Activated CD4-positive, alpha-beta T cell treated with anti-CD3 and anti-CD28 coated beads, Interleukin-2, Interleukin-4, amounts not matched to agents 100 ng/mL and 50 ng/mL, durations not matched to agents 16 hours and 8 hours (primary cell): ENCODE results near the gene FJX1.
A peak's percentile ranks its signal among the peaks of the same experiment; 100 is the strongest.

Experiments
- DNase-seq: peaks from one replicate; pipeline ENCODE4 v3.0.0-alpha.2; 2020; ENCODE audit warnings: low spot score

The FJX1 gene

DNA sequence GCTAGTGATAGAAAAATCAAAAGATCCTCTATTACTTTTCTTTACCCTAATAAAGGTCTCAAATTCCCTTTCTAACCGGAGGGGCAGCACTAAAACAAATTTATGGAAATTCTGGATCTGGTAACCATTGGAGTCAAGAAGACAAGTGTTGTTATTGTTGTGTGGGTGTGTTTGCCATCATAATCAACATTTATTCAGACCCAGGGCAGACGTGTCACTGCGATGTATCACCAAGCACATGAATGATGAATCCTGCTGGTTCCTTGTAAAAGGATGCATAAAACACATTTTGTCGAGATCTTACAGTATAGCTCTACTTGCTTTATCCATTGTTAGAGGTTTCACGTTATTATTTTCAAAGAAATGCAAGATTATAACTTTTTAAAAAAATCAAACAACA lies 12.1 kb upstream of the FJX1 start:
- no peak for DNase-seq

DNA sequence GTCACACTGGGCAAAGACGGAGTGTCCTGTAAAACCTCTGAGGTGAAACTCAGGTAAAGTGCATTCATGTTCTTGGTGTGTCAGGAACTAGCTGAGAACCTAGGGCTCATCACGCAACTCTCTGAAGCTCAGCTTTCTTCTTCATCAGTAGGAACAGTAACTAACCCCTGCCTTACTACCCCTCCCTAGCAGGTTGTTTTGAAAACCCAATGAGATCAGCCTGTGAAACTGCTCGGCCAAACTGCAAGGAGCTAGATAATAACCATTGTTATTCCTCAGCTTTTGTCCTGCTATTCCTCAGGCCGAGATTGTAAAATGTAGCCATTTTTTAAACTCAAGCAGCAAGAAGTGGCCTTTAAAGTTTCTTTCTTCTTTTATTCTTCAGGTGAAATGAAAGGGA lies 9.8 kb upstream of the FJX1 start:
- no peak for DNase-seq

DNA sequence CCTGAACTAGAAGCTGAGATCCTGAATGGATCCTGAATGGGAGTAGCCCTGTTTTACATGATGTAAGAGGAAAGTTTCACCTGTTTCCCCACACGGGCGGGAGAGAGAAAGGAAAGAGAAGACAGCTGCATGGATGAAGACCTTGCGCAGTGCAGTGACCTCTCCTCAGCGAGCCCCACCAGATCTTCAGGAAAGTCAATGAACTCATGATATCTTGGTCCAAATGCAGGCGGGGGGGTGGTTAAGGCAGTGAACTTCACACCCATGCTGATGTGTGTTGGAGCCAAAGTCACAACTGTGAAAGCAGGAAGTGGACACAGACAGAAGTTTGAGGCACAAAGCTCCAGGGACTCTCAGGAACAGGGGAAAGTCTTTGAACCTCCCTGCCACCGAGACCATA lies 8.6 kb upstream of the FJX1 start:
- DNase-seq: no peak

DNA sequence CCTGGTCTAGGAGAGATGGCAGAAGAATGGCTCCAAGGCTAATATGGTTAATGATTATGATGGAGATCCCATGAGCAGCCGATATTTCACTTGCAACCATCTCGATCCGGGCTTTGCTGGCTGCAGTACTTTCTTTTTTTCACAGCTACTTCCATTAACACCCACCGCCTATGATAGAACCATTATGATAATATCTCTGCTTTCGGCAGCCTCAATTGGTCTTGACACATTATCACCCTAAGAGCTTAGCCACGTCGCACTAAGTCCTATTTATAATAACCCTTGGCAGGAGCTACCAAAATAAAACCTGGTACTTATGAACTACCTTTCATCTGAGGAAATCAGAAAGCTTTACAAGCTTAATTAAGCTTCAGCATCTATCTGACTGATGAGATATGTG lies 7.6 kb upstream of the FJX1 start:
- no peak for DNase-seq

DNA sequence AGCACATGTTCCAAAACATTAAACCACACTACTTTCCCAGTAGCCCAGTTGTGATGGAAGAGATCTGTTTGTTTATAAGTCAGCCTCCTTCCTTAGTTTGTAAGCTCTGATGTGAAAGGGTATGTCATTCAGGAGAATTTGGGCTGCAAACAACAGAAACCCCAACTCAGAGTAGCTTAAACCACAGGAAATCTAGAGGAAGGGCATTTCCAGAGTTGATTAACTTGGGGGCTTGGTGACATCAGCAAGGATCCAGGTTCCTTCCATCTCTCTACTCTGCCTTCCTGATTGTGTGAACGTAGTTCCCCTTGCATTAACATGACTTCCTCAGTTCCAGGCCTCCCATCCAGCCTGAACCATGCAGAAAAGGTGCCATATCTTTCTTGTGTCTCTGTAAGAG lies 6.5 kb upstream of the FJX1 start:
- DNase-seq: no peak

DNA sequence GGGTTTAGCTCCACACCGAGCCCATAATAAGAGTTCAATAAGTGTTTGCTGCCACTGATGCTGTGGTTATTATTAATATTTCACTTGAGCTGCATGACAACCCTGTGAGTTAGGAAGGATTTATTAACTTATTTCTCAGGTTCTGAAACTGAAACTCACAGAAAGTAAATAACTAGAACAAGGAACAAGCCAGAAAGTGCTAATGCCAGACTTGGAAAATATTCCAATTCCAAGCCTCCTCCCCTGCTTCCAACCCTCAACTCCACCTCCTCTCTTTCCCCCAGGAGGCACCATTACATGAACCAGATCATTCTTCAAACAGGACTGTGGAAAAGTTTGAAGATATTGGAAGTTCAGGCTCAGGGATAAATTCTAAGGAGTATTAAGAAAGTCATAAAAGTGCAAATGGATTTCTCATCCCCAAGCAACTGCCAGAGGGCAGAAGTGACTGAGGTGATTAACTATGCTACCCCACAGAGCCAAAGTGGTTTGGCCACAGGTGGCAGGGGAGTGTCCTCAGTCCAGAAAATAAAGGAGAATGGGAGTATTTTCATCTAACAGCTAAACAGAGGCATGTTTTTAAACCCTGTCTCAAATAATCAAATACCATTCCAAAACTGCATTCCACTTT lies 3.2 kb upstream of the FJX1 start:
- no peak for DNase-seq

DNA sequence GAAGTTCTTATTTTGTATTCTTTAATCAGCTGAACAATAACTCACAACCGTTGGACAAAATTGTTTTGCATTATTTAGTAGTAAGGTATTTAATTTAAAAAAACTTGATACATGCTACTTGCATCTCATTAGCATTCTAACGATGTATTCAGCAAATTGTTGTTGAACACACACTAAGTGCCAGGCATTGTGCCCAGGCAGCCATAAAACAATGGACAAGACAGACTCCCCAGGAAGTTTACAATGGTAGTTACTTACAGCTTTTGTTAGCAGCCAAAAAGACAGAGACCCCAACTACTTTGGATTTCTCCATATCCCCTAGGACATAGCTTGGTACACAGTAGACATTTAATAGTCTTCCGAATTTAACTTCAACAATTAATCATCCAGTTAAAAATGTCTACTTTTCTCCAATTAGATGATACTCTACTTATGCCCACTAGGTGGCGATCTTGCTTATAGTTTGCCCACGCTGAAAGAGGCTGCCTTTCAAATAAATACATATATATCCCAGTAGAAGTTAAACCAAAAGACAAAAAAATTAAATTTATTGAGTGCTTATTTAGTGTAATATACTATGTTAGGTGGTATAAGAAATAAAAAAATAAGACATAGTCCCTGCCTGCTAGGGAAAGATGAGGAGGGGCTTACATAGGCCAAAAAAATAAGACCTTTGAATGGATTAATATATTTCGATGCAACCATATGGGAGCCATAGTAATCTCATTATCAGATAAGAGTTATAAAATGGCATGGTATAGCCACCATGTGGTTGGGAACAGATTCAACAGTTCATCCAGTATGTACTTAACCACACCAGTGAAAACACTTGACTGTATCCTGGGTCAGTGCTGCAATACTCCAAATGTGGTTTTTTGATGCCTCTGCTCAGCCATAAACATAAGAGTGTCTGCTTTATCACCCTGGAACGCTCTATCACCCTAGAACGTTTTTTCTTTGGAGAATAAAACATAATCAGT lies 2.0 kb upstream of the FJX1 start:
- peak; percentile 39 for DNase-seq

DNA sequence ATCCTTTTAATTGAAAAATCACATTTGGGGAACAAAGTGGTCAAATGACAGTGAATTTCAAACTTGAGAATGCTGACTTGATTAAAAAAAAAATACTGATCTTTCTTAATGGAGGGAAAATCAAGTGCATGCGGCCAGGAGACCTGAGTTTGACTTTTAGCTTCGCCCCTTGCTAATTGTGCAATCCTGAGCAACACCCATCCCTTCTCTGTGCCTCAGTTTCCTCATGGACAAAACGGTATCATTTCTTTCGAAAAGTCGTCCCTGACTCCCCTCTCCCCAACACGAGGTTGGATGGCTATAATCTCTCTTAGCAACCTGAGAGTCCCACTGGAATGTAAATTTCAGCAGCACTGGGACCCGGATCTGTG lies 959 bp upstream of the FJX1 start:
- no peak for DNase-seq

DNA sequence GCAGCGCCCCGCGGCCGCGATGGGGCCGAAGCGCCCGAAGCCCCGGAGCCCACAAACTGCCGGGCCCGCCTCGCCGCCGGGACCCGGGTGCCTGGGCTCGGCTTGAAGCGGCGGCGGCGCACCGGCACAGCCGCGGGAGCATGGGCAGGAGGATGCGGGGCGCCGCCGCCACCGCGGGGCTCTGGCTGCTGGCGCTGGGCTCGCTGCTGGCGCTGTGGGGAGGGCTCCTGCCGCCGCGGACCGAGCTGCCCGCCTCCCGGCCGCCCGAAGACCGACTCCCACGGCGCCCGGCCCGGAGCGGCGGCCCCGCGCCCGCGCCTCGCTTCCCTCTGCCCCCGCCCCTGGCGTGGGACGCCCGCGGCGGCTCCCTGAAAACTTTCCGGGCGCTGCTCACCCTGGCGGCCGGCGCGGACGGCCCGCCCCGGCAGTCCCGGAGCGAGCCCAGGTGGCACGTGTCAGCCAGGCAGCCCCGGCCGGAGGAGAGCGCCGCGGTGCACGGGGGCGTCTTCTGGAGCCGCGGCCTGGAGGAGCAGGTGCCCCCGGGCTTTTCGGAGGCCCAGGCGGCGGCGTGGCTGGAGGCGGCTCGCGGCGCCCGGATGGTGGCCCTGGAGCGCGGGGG lies 346 bp downstream of the FJX1 start:
- DNase-seq: peak; percentile 18

DNA sequence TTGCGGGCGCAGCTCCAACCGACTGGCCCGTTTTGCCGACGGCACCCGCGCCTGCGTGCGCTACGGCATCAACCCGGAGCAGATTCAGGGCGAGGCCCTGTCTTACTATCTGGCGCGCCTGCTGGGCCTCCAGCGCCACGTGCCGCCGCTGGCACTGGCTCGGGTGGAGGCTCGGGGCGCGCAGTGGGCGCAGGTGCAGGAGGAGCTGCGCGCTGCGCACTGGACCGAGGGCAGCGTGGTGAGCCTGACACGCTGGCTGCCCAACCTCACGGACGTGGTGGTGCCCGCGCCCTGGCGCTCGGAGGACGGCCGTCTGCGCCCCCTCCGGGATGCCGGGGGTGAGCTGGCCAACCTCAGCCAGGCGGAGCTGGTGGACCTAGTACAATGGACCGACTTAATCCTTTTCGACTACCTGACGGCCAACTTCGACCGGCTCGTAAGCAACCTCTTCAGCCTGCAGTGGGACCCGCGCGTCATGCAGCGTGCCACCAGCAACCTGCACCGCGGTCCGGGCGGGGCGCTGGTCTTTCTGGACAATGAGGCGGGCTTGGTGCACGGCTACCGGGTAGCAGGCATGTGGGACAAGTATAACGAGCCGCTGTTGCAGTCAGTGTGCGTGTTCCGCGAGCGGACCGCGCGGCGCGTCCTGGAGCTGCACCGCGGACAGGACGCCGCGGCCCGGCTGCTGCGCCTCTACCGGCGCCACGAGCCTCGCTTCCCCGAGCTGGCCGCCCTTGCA lies 1.0 kb downstream of the FJX1 start:
- DNase-seq: peak; percentile 16

DNA sequence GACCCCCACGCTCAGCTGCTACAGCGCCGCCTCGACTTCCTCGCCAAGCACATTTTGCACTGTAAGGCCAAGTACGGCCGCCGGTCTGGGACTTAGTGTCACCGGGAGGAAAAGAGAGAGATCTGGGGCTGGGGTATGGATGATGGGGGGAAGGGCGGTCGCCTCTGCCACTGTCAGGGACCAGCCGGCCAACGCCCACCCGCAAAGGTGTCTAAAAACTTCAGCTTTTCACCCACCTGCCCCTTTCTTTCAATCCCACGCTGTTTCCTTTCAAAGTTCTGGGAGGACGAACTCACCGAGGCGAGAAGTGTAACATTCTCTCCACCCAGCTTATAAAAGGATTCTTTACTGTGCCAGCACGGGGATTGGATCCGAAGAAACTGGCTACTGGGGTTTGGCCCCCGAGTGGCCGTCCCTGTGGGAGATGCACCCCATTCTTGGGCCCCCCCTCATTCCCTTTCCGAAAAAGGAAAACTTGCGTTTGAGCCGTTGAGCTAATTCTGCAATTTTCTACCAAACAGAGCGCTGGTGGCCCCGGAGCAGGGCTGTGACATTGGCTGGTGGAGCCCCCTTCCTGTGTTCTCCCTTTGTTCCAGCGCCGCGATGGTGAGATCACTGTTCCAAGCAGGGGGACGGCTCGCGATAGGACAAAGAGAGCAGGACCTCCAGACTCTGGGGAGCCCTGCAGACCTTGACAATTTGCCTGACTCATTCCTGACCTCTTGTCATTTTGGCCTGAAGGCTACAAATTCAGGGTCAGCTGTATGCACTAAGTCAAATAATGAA lies 1.8 kb downstream of the FJX1 start:
- DNase-seq: no peak

DNA sequence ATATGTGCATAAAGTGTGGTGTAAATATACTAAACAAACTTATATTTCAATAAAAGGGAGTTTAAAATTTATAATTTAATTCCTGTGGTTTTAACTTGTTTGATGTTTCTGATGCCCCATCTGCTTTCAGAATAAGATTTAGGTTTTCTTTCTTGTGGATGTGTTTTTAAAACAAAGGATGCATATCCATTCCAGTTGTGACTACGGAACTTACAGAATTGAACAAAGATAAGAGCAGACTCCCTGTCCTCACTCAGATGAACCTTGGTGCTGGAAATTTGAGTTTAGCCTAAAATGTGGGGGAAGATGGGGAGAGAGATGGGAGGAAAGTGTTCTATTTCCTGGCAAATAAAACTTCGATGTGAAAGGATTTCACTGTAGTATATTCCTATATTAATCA lies 2.5 kb downstream of the FJX1 start:
- DNase-seq: no peak

DNA sequence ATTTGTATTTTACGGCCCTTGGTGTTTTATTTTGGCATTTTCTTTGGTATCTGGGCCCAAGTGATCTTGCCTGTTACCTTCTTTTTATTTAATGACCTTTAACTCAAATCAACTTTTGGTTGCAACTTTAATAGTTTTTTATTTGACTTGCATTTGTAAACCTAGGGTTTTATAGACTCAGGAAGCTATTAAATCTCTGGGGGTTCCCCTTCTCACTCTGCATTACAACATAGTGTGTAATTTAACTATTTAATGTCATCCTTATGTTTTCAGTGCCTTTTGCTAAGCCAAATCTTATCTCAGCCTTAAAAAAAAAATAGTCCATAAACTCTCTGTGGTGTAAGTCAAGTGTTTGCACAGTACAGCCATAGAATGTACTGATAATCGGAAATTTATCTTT lies 3.4 kb downstream of the FJX1 start:
- no peak for DNase-seq

DNA sequence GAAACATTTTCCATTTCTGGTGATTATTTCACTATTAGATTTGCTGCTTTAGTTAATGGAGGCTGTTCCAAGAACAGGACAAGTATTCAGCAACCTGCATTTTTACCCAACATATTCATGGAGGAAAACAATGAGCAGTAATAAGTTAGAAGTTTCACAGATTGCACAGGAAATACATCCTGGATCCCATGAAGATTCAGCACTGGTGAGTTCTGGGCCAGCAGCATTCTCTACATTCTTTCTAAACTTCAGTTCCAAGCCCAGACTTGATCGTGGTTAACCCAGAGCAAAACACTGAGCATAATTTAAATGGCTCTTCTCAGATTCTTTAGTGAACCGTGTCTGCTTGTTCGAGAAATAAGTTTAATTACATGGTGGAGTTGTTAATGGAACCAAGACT lies 3.8 kb downstream of the FJX1 start:
- no peak for DNase-seq

DNA sequence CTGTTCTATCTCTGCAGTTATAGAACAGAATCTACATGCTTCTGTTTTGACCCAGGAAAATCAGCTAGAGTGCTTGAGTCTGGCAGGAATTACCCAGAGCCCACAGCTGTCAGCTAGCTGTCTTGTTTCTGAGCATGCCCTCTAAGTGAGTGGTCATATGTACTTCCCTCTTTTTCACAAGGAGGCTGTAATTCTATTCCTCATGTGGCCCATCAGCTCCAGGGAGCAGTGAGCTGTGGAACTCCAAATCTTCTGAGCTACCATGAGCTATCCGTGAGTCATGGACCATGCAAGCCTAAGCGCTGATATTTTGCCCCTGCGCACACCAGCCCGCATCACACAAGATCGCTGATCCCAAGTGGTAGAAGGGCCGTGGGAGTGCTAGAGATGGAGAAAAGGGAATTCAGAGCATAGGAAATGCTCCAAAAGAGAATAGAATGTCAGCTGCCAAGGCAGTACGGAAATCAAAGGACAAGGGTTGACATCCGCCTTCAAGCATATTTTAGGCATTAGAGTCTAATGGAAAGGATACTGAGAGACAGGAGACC lies 5.4 kb downstream of the FJX1 start:
- no peak for DNase-seq

DNA sequence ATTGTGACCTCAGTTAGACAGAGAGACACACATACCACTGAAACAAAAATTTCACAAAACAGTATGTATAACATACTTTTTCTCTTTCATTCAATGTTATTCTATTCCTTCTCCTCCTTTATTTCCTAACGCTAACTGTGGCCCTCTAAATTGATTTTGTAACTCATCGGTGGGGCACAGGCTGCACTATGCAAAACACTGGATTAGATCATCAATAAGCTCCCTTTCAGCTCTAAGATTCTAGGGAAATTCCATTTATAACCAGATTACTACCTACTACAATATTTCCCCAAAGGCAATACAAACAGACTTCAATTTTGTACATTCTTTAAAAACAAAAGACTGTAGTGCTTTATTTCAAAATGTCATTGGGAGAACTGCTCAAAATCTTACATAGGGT lies 6.1 kb downstream of the FJX1 start:
- no peak for DNase-seq

DNA sequence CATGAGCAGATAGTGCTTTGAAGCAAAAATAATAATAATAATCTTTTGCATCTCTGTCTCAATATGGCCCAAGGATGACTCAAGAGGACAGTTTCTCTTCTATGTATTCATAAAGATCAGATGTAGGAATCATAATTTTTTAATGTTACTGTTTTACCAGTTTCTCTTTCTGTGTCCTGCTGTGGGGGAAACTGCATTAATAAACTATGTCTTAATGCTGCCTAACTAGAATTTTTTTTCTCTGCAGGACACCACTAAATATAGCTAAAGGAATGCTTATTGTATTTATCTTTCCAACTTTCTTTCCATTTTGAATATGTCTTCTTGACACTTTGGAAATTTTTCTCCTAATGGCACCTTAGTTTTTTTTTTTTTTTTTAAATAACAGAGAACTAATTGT lies 6.5 kb downstream of the FJX1 start:
- no peak for DNase-seq

DNA sequence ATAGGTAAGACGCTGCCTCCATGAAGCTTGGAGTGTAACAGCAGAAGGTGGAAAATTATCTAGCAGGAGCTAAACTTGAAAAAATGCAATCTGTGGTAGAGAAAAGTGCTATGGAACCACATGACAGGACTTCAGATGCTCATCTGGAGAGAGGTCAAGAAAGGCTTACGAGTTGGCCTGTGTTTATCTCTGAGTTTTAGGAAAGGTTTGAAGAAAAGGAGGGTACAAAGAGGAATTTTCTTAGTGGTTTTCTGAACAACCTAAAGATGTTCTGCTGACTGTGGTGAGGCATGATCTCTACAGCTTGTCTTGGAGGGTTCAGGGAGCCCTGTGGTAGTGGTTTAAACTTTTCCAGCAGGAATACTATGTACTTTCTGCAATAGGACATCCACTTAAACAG lies 8.2 kb downstream of the FJX1 start:
- no peak for DNase-seq

DNA sequence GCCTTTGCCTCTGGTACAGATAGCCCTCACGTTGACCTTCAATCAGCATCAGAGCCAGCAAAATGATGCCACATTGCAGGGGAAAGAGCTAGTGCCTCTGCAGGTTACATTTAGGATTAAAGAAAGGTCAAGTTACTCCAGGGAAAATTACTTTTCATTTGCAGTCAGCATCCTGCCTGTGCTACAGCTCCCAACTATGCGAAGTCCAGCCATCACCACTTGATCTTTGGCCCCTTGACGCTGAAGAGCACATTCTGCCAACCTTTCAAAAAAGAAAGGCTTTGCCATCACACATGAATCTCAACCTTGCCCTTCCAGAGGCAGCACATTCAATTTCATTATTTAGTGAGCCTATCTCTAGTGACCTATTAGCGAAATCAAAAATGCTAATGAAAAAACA lies 11.3 kb downstream of the FJX1 start:
- DNase-seq: no peak

DNA sequence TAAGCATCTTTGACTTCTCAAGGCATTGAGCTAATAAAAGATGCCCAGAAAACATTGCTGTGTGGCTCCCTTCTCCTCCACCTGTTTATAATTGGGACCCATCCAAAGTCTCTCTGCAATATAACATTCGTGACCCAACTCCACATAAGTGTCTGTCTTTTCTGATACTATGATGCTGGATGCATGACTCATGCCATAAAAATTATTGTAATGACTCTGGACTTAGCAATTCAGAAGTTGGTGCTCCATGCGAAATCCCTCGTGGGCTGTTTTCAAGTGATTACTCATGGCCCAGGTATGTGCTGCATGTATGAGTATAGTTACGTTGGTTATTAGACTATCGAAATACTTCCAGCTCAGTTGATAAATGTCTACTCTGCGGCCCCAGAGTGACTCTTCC lies 11.7 kb downstream of the FJX1 start:
- no peak for DNase-seq

DNA sequence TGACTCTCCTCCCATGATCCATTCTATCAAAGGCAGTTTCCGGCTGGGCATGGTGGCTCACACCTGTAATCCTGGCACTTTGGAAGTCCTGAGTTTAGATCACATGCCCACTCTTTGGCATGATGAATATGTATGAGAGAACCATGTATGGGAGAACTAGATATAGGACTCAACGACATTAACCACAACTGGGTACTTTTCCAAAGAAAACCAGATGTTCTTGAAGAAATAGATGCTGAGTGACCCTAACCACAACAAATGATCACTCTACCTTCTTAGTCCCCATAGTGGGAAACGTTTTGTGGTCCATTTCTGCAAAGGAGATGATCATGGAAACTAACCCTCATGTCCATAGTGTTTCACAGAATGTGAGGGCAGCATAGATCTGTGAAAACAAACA lies 13.6 kb downstream of the FJX1 start:
- no peak for DNase-seq

DNA sequence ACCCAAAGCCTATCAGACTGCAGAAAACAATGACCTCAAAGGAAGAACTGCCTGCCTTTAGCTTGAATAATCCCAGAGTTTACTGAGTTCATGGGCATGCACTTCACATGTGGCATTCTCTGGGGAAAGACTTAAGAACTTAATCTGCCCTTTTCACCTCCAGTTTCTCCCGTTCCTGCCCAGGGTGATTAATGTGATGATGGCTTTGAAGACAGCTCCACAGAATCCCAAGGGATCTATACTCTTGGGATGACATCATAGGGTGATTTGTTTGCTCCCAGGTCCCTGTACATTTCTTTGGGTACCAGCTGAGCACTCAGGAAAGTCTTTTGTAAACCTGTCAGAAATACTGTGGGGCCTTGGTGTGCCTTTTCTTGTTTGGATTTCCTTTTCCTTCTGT lies 14.0 kb downstream of the FJX1 start:
- no peak for DNase-seq
